ENCODE data around the gene ITPR2.
A peak's percentile ranks its signal among the peaks of the same experiment; 100 is the strongest.

Gene ITPR2

GRCh38 chr12:26473291-26473690, 359.7 kb downstream of the ITPR2 start:
- H3K36me3 ChIP-seq (ENCODE audit: control insufficient read depth in 5 of 5, insufficient read depth in 5 of 5, low read length in 5 of 5): peaks cover 7 to 16% (median 12%) of the 10 kb centered on the region in 5 donors
- no peak overlapping the region for H3K4me3 ChIP-seq (ENCODE audit: low read depth in 1 of 5, low read length in 5 of 5)
- peaks cover 0 to 13% (median 9%) of the 10 kb centered on the region in 5 donors for H3K4me1 ChIP-seq (ENCODE audit: control insufficient read depth in 5 of 5, insufficient read depth in 5 of 5, low read length in 5 of 5)
- H3K27me3 ChIP-seq (ENCODE audit: control insufficient read depth in 5 of 5, insufficient read depth in 4 of 5, low read length in 5 of 5): no peaks in the 10 kb centered on the region
- H3K9ac ChIP-seq (ENCODE audit: low read length in 5 of 5): no peak overlapping the region
- no peaks in the 10 kb centered on the region for H3K9me3 ChIP-seq (ENCODE audit: control insufficient read depth in 5 of 5, low read length in 5 of 5)
- no peak overlapping the region for H3K27ac ChIP-seq (ENCODE audit: low read depth, low read length)

- H3K4me1 ChIP-seq (ENCODE audit: control insufficient read depth in 5 of 5, insufficient read depth in 5 of 5, low read length in 5 of 5): peaks cover 0 to 13% (median 9%) of the 10 kb centered on the region in 5 donors
- H3K36me3 ChIP-seq (ENCODE audit: control insufficient read depth in 5 of 5, insufficient read depth in 5 of 5, low read length in 5 of 5): peaks cover 7 to 14% (median 10%) of the 10 kb centered on the region in 5 donors
- no peaks in the 10 kb centered on the region for H3K27me3 ChIP-seq (ENCODE audit: control insufficient read depth in 5 of 5, insufficient read depth in 4 of 5, low read length in 5 of 5)
- H3K9me3 ChIP-seq (ENCODE audit: control insufficient read depth in 5 of 5, low read length in 5 of 5): no peaks in the 10 kb centered on the region
- H3K9ac ChIP-seq (ENCODE audit: low read length in 5 of 5): no peak overlapping the region
- H3K4me3 ChIP-seq (ENCODE audit: low read depth in 1 of 5, low read length in 5 of 5): no peak overlapping the region
- no peak overlapping the region for H3K27ac ChIP-seq (ENCODE audit: low read depth, low read length)
Observed at GRCh38 chr12:26471560-26471959, 361.4 kb downstream of the ITPR2 start.

GRCh38 chr12:26469421-26470180, 363.4 kb downstream of the ITPR2 start:
- H3K4me1 ChIP-seq (ENCODE audit: control insufficient read depth in 5 of 5, insufficient read depth in 5 of 5, low read length in 5 of 5): peaks cover 0 to 13% (median 9%) of the 10 kb centered on the region in 5 donors
- no peaks in the 10 kb centered on the region for H3K27me3 ChIP-seq (ENCODE audit: control insufficient read depth in 5 of 5, insufficient read depth in 4 of 5, low read length in 5 of 5)
- no peaks in the 10 kb centered on the region for H3K9me3 ChIP-seq (ENCODE audit: control insufficient read depth in 5 of 5, low read length in 5 of 5)
- no peak overlapping the region for H3K4me3 ChIP-seq (ENCODE audit: low read depth in 1 of 5, low read length in 5 of 5)
- H3K27ac ChIP-seq (ENCODE audit: low read depth, low read length): peak overlapping the region; percentile 38
- H3K36me3 ChIP-seq (ENCODE audit: control insufficient read depth in 5 of 5, insufficient read depth in 5 of 5, low read length in 5 of 5): peaks cover 0 to 10% (median 0%) of the 10 kb centered on the region in 5 donors
- H3K9ac ChIP-seq (ENCODE audit: low read length in 5 of 5): no peak overlapping the region

GRCh38 chr12:26467351-26467750, 365.6 kb downstream of the ITPR2 start:
- Histone ChIP-seq H3K27me3 (ENCODE audit: control insufficient read depth in 5 of 5, insufficient read depth in 4 of 5, low read length in 5 of 5) (no peaks in the 10 kb centered on the region), H3K36me3 (ENCODE audit: control insufficient read depth in 5 of 5, insufficient read depth in 5 of 5, low read length in 5 of 5) (peaks cover 0 to 8% (median 0%) of the 10 kb centered on the region in 5 donors), H3K9me3 (ENCODE audit: control insufficient read depth in 5 of 5, low read length in 5 of 5) (no peaks in the 10 kb centered on the region), H3K4me1 (ENCODE audit: control insufficient read depth in 5 of 5, insufficient read depth in 5 of 5, low read length in 5 of 5) (peaks cover 0 to 13% (median 9%) of the 10 kb centered on the region in 5 donors), H3K9ac (ENCODE audit: low read length in 5 of 5) (no peak overlapping the region), H3K4me3 (ENCODE audit: low read depth in 1 of 5, low read length in 5 of 5) (no peak overlapping the region), H3K27ac (ENCODE audit: low read depth, low read length) (no peak overlapping the region)

DNA sequence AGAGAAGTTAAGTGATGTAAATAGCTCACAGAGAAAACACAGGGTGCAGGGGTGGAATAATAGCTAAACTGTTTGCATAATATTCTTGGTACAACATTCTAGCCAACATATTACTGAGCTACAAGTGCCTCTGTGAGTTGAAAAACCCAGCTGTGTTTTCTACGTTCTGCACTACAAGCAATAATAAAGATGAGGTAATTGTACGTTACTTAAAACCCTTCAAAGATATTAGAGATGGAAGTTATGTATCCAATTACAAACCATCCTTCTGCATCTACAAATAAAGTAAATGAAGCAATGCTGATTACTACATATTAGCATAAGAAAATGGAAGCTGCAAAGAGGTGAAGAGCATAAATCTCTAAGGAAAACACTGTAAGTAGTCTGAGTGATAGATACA, 366.3 kb downstream of the ITPR2 start:
- Histone ChIP-seq H3K9me3 (ENCODE audit: control insufficient read depth in 5 of 5, low read length in 5 of 5) (no peaks in the 10 kb centered on the region), H3K36me3 (ENCODE audit: control insufficient read depth in 5 of 5, insufficient read depth in 5 of 5, low read length in 5 of 5) (peaks cover 0 to 8% (median 0%) of the 10 kb centered on the region in 5 donors), H3K9ac (ENCODE audit: low read length in 5 of 5) (no peak overlapping the region), H3K27ac (ENCODE audit: low read depth, low read length) (no peak overlapping the region), H3K27me3 (ENCODE audit: control insufficient read depth in 5 of 5, insufficient read depth in 4 of 5, low read length in 5 of 5) (no peaks in the 10 kb centered on the region), H3K4me1 (ENCODE audit: control insufficient read depth in 5 of 5, insufficient read depth in 5 of 5, low read length in 5 of 5) (peaks cover 0 to 9% (median 7%) of the 10 kb centered on the region in 5 donors), H3K4me3 (ENCODE audit: low read depth in 1 of 5, low read length in 5 of 5) (no peak overlapping the region)

GRCh38 chr12:26465419-26466097, 367.4 kb downstream of the ITPR2 start:
- Histone ChIP-seq H3K27ac (ENCODE audit: low read depth, low read length) (no peak overlapping the region), H3K36me3 (ENCODE audit: control insufficient read depth in 5 of 5, insufficient read depth in 5 of 5, low read length in 5 of 5) (peaks cover 0 to 8% (median 0%) of the 10 kb centered on the region in 5 donors), H3K9me3 (ENCODE audit: control insufficient read depth in 5 of 5, low read length in 5 of 5) (no peaks in the 10 kb centered on the region), H3K4me3 (ENCODE audit: low read depth in 1 of 5, low read length in 5 of 5) (no peak overlapping the region), H3K27me3 (ENCODE audit: control insufficient read depth in 5 of 5, insufficient read depth in 4 of 5, low read length in 5 of 5) (no peaks in the 10 kb centered on the region), H3K4me1 (ENCODE audit: control insufficient read depth in 5 of 5, insufficient read depth in 5 of 5, low read length in 5 of 5) (peaks cover 0 to 9% (median 6%) of the 10 kb centered on the region in 5 donors), H3K9ac (ENCODE audit: low read length in 5 of 5) (no peak overlapping the region)

GRCh38 chr12:26461776-26462175, 371.2 kb downstream of the ITPR2 start:
- Histone ChIP-seq H3K4me1 (ENCODE audit: control insufficient read depth in 5 of 5, insufficient read depth in 5 of 5, low read length in 5 of 5) (no peaks in the 10 kb centered on the region), H3K9me3 (ENCODE audit: control insufficient read depth in 5 of 5, low read length in 5 of 5) (no peaks in the 10 kb centered on the region), H3K4me3 (ENCODE audit: low read depth in 1 of 5, low read length in 5 of 5) (no peak overlapping the region), H3K27ac (ENCODE audit: low read depth, low read length) (no peak overlapping the region), H3K36me3 (ENCODE audit: control insufficient read depth in 5 of 5, insufficient read depth in 5 of 5, low read length in 5 of 5) (peaks cover 4 to 25% (median 15%) of the 10 kb centered on the region in 5 donors), H3K27me3 (ENCODE audit: control insufficient read depth in 5 of 5, insufficient read depth in 4 of 5, low read length in 5 of 5) (no peaks in the 10 kb centered on the region), H3K9ac (ENCODE audit: low read length in 5 of 5) (no peak overlapping the region)

DNA sequence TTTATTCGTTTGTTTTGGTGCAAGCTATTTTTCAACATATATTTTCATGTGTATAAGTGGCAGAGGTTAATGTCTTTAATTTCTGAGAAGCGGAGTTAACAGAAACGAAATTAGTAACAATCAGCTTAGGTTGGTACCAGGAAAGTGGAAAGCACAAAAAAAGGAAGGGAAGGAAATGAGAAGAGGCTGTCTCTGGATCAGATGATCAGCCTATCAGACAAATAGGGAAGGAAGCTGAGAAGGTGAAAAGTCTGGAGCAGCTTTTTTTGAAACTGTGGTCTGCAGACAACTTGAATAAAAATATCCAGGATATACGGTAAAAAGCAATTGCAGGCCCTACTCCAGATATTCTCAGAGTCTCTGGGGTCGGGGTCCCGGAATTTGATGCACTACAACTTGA, 372.6 kb downstream of the ITPR2 start:
- H3K4me3 ChIP-seq (ENCODE audit: low read depth in 1 of 5, low read length in 5 of 5): no peak overlapping the region
- H3K27ac ChIP-seq (ENCODE audit: low read depth, low read length): no peak overlapping the region
- H3K4me1 ChIP-seq (ENCODE audit: control insufficient read depth in 5 of 5, insufficient read depth in 5 of 5, low read length in 5 of 5): no peaks in the 10 kb centered on the region
- no peaks in the 10 kb centered on the region for H3K9me3 ChIP-seq (ENCODE audit: control insufficient read depth in 5 of 5, low read length in 5 of 5)
- H3K36me3 ChIP-seq (ENCODE audit: control insufficient read depth in 5 of 5, insufficient read depth in 5 of 5, low read length in 5 of 5): peaks cover 0 to 23% (median 15%) of the 10 kb centered on the region in 5 donors
- no peak overlapping the region for H3K9ac ChIP-seq (ENCODE audit: low read length in 5 of 5)
- H3K27me3 ChIP-seq (ENCODE audit: control insufficient read depth in 5 of 5, insufficient read depth in 4 of 5, low read length in 5 of 5): no peaks in the 10 kb centered on the region

- Histone ChIP-seq H3K4me1 (ENCODE audit: control insufficient read depth in 5 of 5, insufficient read depth in 5 of 5, low read length in 5 of 5) (no peaks in the 10 kb centered on the region), H3K27ac (ENCODE audit: low read depth, low read length) (no peak overlapping the region), H3K9me3 (ENCODE audit: control insufficient read depth in 5 of 5, low read length in 5 of 5) (no peaks in the 10 kb centered on the region), H3K4me3 (ENCODE audit: low read depth in 1 of 5, low read length in 5 of 5) (no peak overlapping the region), H3K27me3 (ENCODE audit: control insufficient read depth in 5 of 5, insufficient read depth in 4 of 5, low read length in 5 of 5) (no peaks in the 10 kb centered on the region), H3K36me3 (ENCODE audit: control insufficient read depth in 5 of 5, insufficient read depth in 5 of 5, low read length in 5 of 5) (peaks cover 0 to 19% (median 15%) of the 10 kb centered on the region in 5 donors), H3K9ac (ENCODE audit: low read length in 5 of 5) (no peak overlapping the region)
Observed at GRCh38 chr12:26455936-26456574, 376.9 kb downstream of the ITPR2 start.

DNA sequence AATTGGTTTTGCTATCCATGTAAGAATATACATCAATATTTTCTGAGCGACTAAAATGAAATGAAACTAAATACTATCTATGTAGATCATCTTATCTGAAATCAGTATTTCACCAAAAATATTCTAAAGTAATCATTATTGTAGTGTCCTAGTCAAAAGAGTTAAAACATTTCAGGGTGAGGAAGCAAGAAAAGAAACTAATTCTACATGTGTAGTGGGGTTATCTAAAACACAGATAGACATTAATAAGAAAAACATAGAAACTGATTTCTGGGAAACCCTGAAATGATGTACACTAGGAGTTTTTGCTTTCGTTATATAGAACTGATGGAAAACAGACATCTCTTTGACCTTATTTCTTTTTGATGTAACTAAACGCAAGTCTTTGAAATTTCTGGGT, 379.7 kb downstream of the ITPR2 start:
- H3K36me3 ChIP-seq (ENCODE audit: control insufficient read depth in 5 of 5, insufficient read depth in 5 of 5, low read length in 5 of 5): peaks cover 0 to 21% (median 16%) of the 10 kb centered on the region in 5 donors
- no peak overlapping the region for H3K4me3 ChIP-seq (ENCODE audit: low read depth in 1 of 5, low read length in 5 of 5)
- no peaks in the 10 kb centered on the region for H3K9me3 ChIP-seq (ENCODE audit: control insufficient read depth in 5 of 5, low read length in 5 of 5)
- H3K27ac ChIP-seq (ENCODE audit: low read depth, low read length): no peak overlapping the region
- no peaks in the 10 kb centered on the region for H3K4me1 ChIP-seq (ENCODE audit: control insufficient read depth in 5 of 5, insufficient read depth in 5 of 5, low read length in 5 of 5)
- no peaks in the 10 kb centered on the region for H3K27me3 ChIP-seq (ENCODE audit: control insufficient read depth in 5 of 5, insufficient read depth in 4 of 5, low read length in 5 of 5)
- H3K9ac ChIP-seq (ENCODE audit: low read length in 5 of 5): no peak overlapping the region

Data from subcutaneous abdominal adipose tissue (tissue), 5 donors.